ENCODE data around the gene THOC7.
A peak's percentile ranks its signal among the peaks of the same experiment; 100 is the strongest.

Gene THOC7

DNA sequence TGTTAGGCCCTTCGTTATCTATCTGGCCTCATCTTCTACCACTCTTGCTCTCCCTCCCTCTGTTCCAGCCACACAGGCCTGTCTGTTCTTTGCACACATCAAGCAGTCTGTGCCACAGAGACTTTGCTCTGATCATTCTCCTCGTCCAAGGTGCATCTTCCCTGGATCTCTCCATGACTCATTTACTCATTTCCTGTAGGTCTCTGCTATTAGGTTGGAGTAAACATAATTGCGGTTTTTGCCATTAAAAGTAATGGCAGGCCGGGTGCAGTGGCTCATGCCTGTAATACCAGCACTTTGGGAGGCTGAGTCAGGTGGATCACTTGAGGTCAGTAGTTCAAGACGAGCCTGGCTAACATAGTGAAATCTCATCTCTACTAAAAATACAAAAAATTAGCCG is 54.0 kb downstream of the THOC7 start:
- no peak for DNase-seq (ENCODE audit: low read depth)
- no peak overlapping the region for H3K4me3 ChIP-seq (ENCODE audit: low read depth, low read length)
- TF ChIP-seq CTCF (IDR thresholded peaks at IDR 0.05; ENCODE audit: low read depth, low read length) (no peak), POLR2A (IDR thresholded peaks at IDR 0.05; ENCODE audit: extremely low read depth, insufficient read length) (no peak), MYC (IDR thresholded peaks at IDR 0.05; ENCODE audit: low read depth, low read length) (no peak)
- TF ChIP-seq, protein P1, sequence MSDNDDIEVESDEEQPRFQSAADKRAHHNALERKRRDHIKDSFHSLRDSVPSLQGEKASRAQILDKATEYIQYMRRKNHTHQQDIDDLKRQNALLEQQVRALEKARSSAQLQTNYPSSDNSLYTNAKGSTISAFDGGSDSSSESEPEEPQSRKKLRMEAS (IDR thresholded peaks at IDR 0.05; ENCODE audit: low read depth, low read length), result no peak

GRCh38 chr3:63808633-63809032 is 55.0 kb downstream of the THOC7 start:
- DNase-seq (ENCODE audit: low read depth), result no peak
- TF ChIP-seq CTCF (IDR thresholded peaks at IDR 0.05; ENCODE audit: low read depth, low read length) (no peak), MYC (IDR thresholded peaks at IDR 0.05; ENCODE audit: low read depth, low read length) (no peak), POLR2A (IDR thresholded peaks at IDR 0.05; ENCODE audit: extremely low read depth, insufficient read length) (no peak)
- TF ChIP-seq, protein P1 (IDR thresholded peaks at IDR 0.05; ENCODE audit: low read depth, low read length), result no peak

GRCh38 chr3:63807961-63808565 is 55.5 kb downstream of the THOC7 start:
- TF ChIP-seq POLR2A (IDR thresholded peaks at IDR 0.05; ENCODE audit: extremely low read depth, insufficient read length) (no peak), CTCF (IDR thresholded peaks at IDR 0.05; ENCODE audit: low read depth, low read length) (no peak), MYC (IDR thresholded peaks at IDR 0.05; ENCODE audit: low read depth, low read length) (no peak)
- TF ChIP-seq, protein P1 (IDR thresholded peaks at IDR 0.05; ENCODE audit: low read depth, low read length), result no peak
- H3K4me3 ChIP-seq (ENCODE audit: low read depth, low read length), result no peak overlapping the region
- DNase-seq (ENCODE audit: low read depth), result peak; percentile 35

More at GRCh38 chr3:63808633-63809032, 55.0 kb downstream of the THOC7 start:
- no peak overlapping the region for H3K4me3 ChIP-seq (ENCODE audit: low read depth, low read length)

GRCh38 chr3:63803911-63804310 is 59.7 kb downstream of the THOC7 start:
- DNase-seq (ENCODE audit: low read depth), result no peak
- TF ChIP-seq, protein P1 (IDR thresholded peaks at IDR 0.05; ENCODE audit: low read depth, low read length), result no peak
- TF ChIP-seq CTCF (IDR thresholded peaks at IDR 0.05; ENCODE audit: low read depth, low read length), result no peak
- H3K4me3 ChIP-seq (ENCODE audit: low read depth, low read length), result no peak overlapping the region

DNA sequence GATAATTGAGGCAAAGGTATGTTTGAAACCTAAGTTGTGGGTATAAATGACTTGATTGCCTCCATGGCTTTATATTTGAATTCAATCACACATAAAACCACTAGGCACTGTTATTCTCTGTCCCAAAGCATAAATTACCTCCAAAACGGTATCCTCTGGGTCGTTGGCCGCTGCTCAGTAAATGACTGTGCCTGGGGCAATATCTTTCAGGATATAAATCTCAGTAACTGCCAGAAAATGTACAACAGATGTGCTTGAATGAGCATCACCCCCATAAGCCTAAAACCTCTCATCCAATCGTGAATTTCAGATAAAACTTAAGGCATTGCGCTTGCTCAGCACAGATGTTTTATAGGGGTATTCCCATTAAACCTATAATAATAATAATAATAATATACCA is 63.5 kb downstream of the THOC7 start:
- TF ChIP-seq POLR2A (IDR thresholded peaks at IDR 0.05; ENCODE audit: extremely low read depth, insufficient read length) (no peak), CTCF (IDR thresholded peaks at IDR 0.05; ENCODE audit: low read depth, low read length) (no peak), MYC (IDR thresholded peaks at IDR 0.05; ENCODE audit: low read depth, low read length) (no peak)
- TF ChIP-seq, protein P1 (IDR thresholded peaks at IDR 0.05; ENCODE audit: low read depth, low read length), result no peak
- H3K4me3 ChIP-seq (ENCODE audit: low read depth, low read length), result no peak overlapping the region
- DNase-seq (ENCODE audit: low read depth), result no peak
